ENCODE measurements around the gene RELB.

Gene RELB

GRCh38 chr19:45003485-45003884 lies 2.2 kb downstream of the RELB start:
- TF ChIP-seq CTCF (IDR thresholded peaks at IDR 0.05; ENCODE audit: borderline replicate concordance, control extremely low read depth, extremely low read depth, insufficient read depth, missing control alignments), result no peak
- no peak for DNase-seq (ENCODE audit: low spot score)
- in situ Hi-C loops (cut with MboI; ENCODE audit: low sequenced_read_pairs, unreplicated experiment), result no loop called here

- in situ Hi-C loops (cut with MboI; ENCODE audit: low sequenced_read_pairs, unreplicated experiment), result no loop called here
- TF ChIP-seq CTCF (IDR thresholded peaks at IDR 0.05; ENCODE audit: borderline replicate concordance, control extremely low read depth, extremely low read depth, insufficient read depth, missing control alignments), result no peak
- no peak for DNase-seq (ENCODE audit: low spot score)
Observed at GRCh38 chr19:45005787-45006186, 4.5 kb downstream of the RELB start.

GRCh38 chr19:45008552-45008951 lies 7.3 kb downstream of the RELB start:
- in situ Hi-C loops (cut with MboI; ENCODE audit: low sequenced_read_pairs, unreplicated experiment), result no loop called here
- no peak for TF ChIP-seq CTCF (IDR thresholded peaks at IDR 0.05; ENCODE audit: borderline replicate concordance, control extremely low read depth, extremely low read depth, insufficient read depth, missing control alignments)
- no peak for DNase-seq (ENCODE audit: low spot score)

GRCh38 chr19:45009625-45010255 lies 8.5 kb downstream of the RELB start:
- TF ChIP-seq CTCF (IDR thresholded peaks at IDR 0.05; ENCODE audit: borderline replicate concordance, control extremely low read depth, extremely low read depth, insufficient read depth, missing control alignments), result no peak
- in situ Hi-C loops (cut with MboI; ENCODE audit: low sequenced_read_pairs, unreplicated experiment), result no loop called here
- no peak for DNase-seq (ENCODE audit: low spot score)

GRCh38 chr19:45010306-45010705 lies 9.0 kb downstream of the RELB start:
- DNase-seq (ENCODE audit: low spot score), result no peak
- TF ChIP-seq CTCF (IDR thresholded peaks at IDR 0.05; ENCODE audit: borderline replicate concordance, control extremely low read depth, extremely low read depth, insufficient read depth, missing control alignments), result no peak
- in situ Hi-C loops (cut with MboI; ENCODE audit: low sequenced_read_pairs, unreplicated experiment), result no loop called here

GRCh38 chr19:45011959-45012358 lies 10.7 kb downstream of the RELB start:
- in situ Hi-C loops (cut with MboI; ENCODE audit: low sequenced_read_pairs, unreplicated experiment), result no loop called here
- TF ChIP-seq CTCF (IDR thresholded peaks at IDR 0.05; ENCODE audit: borderline replicate concordance, control extremely low read depth, extremely low read depth, insufficient read depth, missing control alignments), result no peak
- DNase-seq (ENCODE audit: low spot score), result no peak
